Transverse colon (tissue), 4 donors: ENCODE results near the gene SUMO1.

Experiments
- CTCF ChIP-seq, 5 experiments: fragments of 200-600 bp in 3 of 5; fragments of 450-650 bp in 2 of 5; sonication (generic) in 3 of 5; IDR thresholded peaks; 1 replicate in 2 of 5; 2 replicates in 3 of 5; pipeline ENCODE4 v1.5.1; 2016 to 2017; ENCODE audit warnings: antibody characterized with exemption in 5 of 5, inconsistent platforms in 3 of 5, mild to moderate bottlenecking in 2 of 5, moderate library complexity in 1 of 5
- EP300 ChIP-seq: sonication (generic); formaldehyde crosslinking; IDR thresholded peaks from one replicate; pipeline ENCODE4 v1.6.1; 2017; ENCODE audit warnings: antibody characterized with exemption, low read depth
- POLR2A ChIP-seq: fragments of 450-650 bp; IDR thresholded peaks from one replicate; pipeline ENCODE4 v1.6.1; 2016; ENCODE audit warnings: antibody characterized with exemption, mild to moderate bottlenecking, moderate library complexity
- POLR2AphosphoS5 ChIP-seq, 3 donors: sonication (generic); formaldehyde crosslinking; IDR thresholded peaks; one replicate each; pipeline ENCODE4 v1.6.1; 2016; ENCODE audit warnings: antibody characterized with exemption in 3 of 3

- TF ChIP-seq CTCF (IDR thresholded peaks at IDR 0.05) = no peak
- no peak for TF ChIP-seq POLR2AphosphoS5 (IDR thresholded peaks at IDR 0.05)
- no peak for TF ChIP-seq EP300
- no peak for TF ChIP-seq POLR2A
Observed at GRCh38 chr2:202204855-202205254, 33.5 kb downstream of the SUMO1 start.
